ENCODE data around the gene GALE.
A peak's percentile ranks its signal among the peaks of the same experiment; 100 is the strongest.

The GALE gene

DNA sequence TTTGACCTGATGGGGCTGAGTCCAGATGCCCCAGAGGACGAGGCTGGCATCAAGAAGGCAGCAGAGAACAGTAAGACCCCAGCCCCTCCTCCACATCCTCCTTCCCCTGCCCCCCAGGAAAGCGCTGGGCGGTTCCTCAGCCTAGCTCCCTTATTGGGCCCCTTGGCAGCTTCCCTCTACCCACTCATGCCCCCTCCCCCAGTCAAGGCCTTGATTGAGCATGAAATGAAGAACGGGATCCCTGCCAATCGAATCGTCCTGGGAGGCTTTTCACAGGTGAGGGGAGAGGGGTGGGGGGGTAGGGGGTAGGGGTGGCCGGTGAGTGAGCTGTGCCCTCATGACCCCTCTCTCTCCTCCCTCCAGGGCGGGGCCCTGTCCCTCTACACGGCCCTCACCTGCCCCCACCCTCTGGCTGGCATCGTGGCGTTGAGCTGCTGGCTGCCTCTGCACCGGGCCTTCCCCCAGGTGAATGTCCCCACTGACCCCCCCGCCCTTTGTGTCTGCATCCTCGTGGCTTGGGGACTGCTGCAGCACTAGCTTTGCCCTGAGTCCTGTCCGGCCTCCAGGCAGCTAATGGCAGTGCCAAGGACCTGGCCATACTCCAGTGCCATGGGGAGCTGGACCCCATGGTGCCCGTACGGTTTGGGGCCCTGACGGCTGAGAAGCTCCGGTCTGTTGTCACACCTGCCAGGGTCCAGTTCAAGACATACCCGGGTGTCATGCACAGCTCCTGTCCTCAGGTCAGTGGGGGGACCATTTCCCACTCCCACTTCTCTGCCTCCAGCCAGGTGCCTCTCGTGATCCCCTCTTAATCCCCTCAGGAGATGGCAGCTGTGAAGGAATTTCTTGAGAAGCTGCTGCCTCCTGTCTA lies 6.5 kb downstream of the GALE start:
- Histone ChIP-seq H4K20me1 (ENCODE audit: insufficient read depth, low read length) (no peaks in the 10 kb centered on the region), H3K4me3 (ENCODE audit: low read depth, low read length, poor library complexity, severe bottlenecking) (no peak overlapping the region), H3K27me3 (ENCODE audit: insufficient read depth, low read length) (no peaks in the 10 kb centered on the region), H3K36me3 (ENCODE audit: insufficient read depth, low read length) (peaks cover 20% of the 10 kb centered on the region; the same call in 1 of the 2 replicates), H3F3A (ENCODE audit: insufficient read depth, low read length) (no peaks in the 10 kb centered on the region), H3K4me1 (ENCODE audit: insufficient read depth, low read length, severe bottlenecking) (peaks cover 29% of the 10 kb centered on the region), H2AFZ (ENCODE audit: low read length) (no peak overlapping the region), H3K9me2 (ENCODE audit: low read depth, low read length) (no peaks in the 10 kb centered on the region), H3K9ac (ENCODE audit: low read length) (no peak overlapping the region), H3K9me3 (ENCODE audit: low read length) (no peaks in the 10 kb centered on the region), H3K79me2 (ENCODE audit: insufficient read depth, low read length) (peaks cover 6% of the 10 kb centered on the region; the same call in 1 of the 2 replicates), H3K4me2 (ENCODE audit: low read length) (no peak overlapping the region), H3K27ac (ENCODE audit: low read depth, low read length, poor library complexity, severe bottlenecking) (no peak overlapping the region)
- no peak for TF ChIP-seq CTCF (IDR thresholded peaks at IDR 0.05; ENCODE audit: low read length)
- no peak for TF ChIP-seq EZH2 (IDR thresholded peaks at IDR 0.05; ENCODE audit: borderline replicate concordance, low read length)

GRCh38 chr1:23793018-23793781 lies 7.4 kb downstream of the GALE start:
- Histone ChIP-seq H3K79me2 (ENCODE audit: insufficient read depth, low read length) (peaks cover 6% of the 10 kb centered on the region; the same call in 1 of the 2 replicates), H3K9ac (ENCODE audit: low read length) (no peak overlapping the region), H3K27ac (ENCODE audit: low read depth, low read length, poor library complexity, severe bottlenecking) (no peak overlapping the region), H3K9me2 (ENCODE audit: low read depth, low read length) (no peaks in the 10 kb centered on the region), H3K4me1 (ENCODE audit: insufficient read depth, low read length, severe bottlenecking) (peaks cover 26% of the 10 kb centered on the region), H2AFZ (ENCODE audit: low read length) (no peak overlapping the region), H3K27me3 (ENCODE audit: insufficient read depth, low read length) (no peaks in the 10 kb centered on the region), H3K9me3 (ENCODE audit: low read length) (no peaks in the 10 kb centered on the region), H3K4me2 (ENCODE audit: low read length) (peak overlapping the region; percentile 82; the same call in 1 of the 2 replicates), H3F3A (ENCODE audit: insufficient read depth, low read length) (no peaks in the 10 kb centered on the region), H4K20me1 (ENCODE audit: insufficient read depth, low read length) (no peaks in the 10 kb centered on the region), H3K36me3 (ENCODE audit: insufficient read depth, low read length) (peaks cover 21% of the 10 kb centered on the region; the same call in 1 of the 2 replicates), H3K4me3 (ENCODE audit: low read depth, low read length, poor library complexity, severe bottlenecking) (no peak overlapping the region)
- TF ChIP-seq EZH2 (IDR thresholded peaks at IDR 0.05; ENCODE audit: borderline replicate concordance, low read length) (no peak), CTCF (IDR thresholded peaks at IDR 0.05; ENCODE audit: low read length) (no peak)

GRCh38 chr1:23792151-23792945 lies 8.2 kb downstream of the GALE start:
- Histone ChIP-seq H3K36me3 (ENCODE audit: insufficient read depth, low read length) (peaks cover 22% of the 10 kb centered on the region; the same call in 1 of the 2 replicates), H3K27me3 (ENCODE audit: insufficient read depth, low read length) (no peaks in the 10 kb centered on the region), H3K9ac (ENCODE audit: low read length) (peak overlapping the region; percentile 90; the same call in 1 of the 2 replicates), H3K79me2 (ENCODE audit: insufficient read depth, low read length) (peaks cover 6% of the 10 kb centered on the region; the same call in 1 of the 2 replicates), H2AFZ (ENCODE audit: low read length) (no peak overlapping the region), H3K9me2 (ENCODE audit: low read depth, low read length) (no peaks in the 10 kb centered on the region), H3K4me1 (ENCODE audit: insufficient read depth, low read length, severe bottlenecking) (peaks cover 26% of the 10 kb centered on the region), H4K20me1 (ENCODE audit: insufficient read depth, low read length) (no peaks in the 10 kb centered on the region), H3K4me2 (ENCODE audit: low read length) (peak overlapping the region; percentile 82), H3K27ac (ENCODE audit: low read depth, low read length, poor library complexity, severe bottlenecking) (no peak overlapping the region), H3K4me3 (ENCODE audit: low read depth, low read length, poor library complexity, severe bottlenecking) (peak overlapping the region; percentile 95), H3K9me3 (ENCODE audit: low read length) (no peaks in the 10 kb centered on the region), H3F3A (ENCODE audit: insufficient read depth, low read length) (no peaks in the 10 kb centered on the region)
- TF ChIP-seq CTCF (IDR thresholded peaks at IDR 0.05; ENCODE audit: low read length), result no peak
- no peak for TF ChIP-seq EZH2 (IDR thresholded peaks at IDR 0.05; ENCODE audit: borderline replicate concordance, low read length)

Data from OCI-LY1 (cell line).